Liver (tissue), 3 donors: Measurements from ENCODE around the gene PREX1.

ENCODE experiments used
- CTCF ChIP-seq: fragments of 150-350 bp; IDR thresholded peaks from 2 replicates; pipeline ENCODE4 v1.5.1; 2017; ENCODE audit warnings: improper control_type of control experiment, low read depth, low read length; ENCODE audit not compliant: missing input control
- GABPA ChIP-seq, 2 donors: IDR thresholded peaks in 1 of 2; conservative IDR thresholded peaks in 1 of 2; 2 replicates each; pipeline ENCODE4 v1.6.1; 2016; ENCODE audit warnings: antibody characterized with exemption in 2 of 2, mild to moderate bottlenecking in 1 of 2, moderate library complexity in 1 of 2
- HNF4A ChIP-seq, 2 donors: conservative IDR thresholded peaks; 2 replicates each; pipeline ENCODE4 v1.6.1; 2016; ENCODE audit warnings: antibody characterized with exemption in 2 of 2, mild to moderate bottlenecking in 2 of 2
- HNF4G ChIP-seq: IDR thresholded peaks from 2 replicates; pipeline ENCODE4 v1.6.1; 2016; ENCODE audit warnings: antibody characterized with exemption
- JUND ChIP-seq, 2 donors: IDR thresholded peaks; 2 replicates each; pipeline ENCODE4 v1.6.1; 2016; ENCODE audit warnings: antibody characterized with exemption in 2 of 2
- MAX ChIP-seq: IDR thresholded peaks from 2 replicates; pipeline ENCODE4 v1.6.1; 2016; ENCODE audit warnings: antibody characterized with exemption
- REST ChIP-seq: IDR thresholded peaks from 2 replicates; pipeline ENCODE4 v1.6.1; 2016; ENCODE audit warnings: antibody characterized with exemption, mild to moderate bottlenecking
- RXRA ChIP-seq, 2 donors: IDR thresholded peaks; 2 replicates each; pipeline ENCODE4 v1.6.1; 2017 to 2018; ENCODE audit warnings: antibody characterized with exemption in 2 of 2, mild to moderate bottlenecking in 1 of 2
- SP1 ChIP-seq: IDR thresholded peaks from 2 replicates; pipeline ENCODE4 v1.6.1; 2018; ENCODE audit warnings: antibody characterized with exemption, mild to moderate bottlenecking
- TAF1 ChIP-seq: conservative IDR thresholded peaks from 2 replicates; pipeline ENCODE4 v1.6.1; 2016; ENCODE audit warnings: antibody characterized with exemption, mild to moderate bottlenecking
- YY1 ChIP-seq: IDR thresholded peaks from 2 replicates; pipeline ENCODE4 v1.6.1; 2016; ENCODE audit warnings: antibody characterized with exemption, mild to moderate bottlenecking
- ZBTB33 ChIP-seq: IDR thresholded peaks from 2 replicates; pipeline ENCODE4 v1.6.1; 2016; ENCODE audit warnings: antibody characterized with exemption
- TF ChIP-seq, protein P1 (sequence below): IDR thresholded peaks from 2 replicates; pipeline ENCODE4 v1.6.1; 2016; ENCODE audit warnings: antibody characterized with exemption
- donor health status: healthy.
- donor health status: healthy.

GRCh38 chr20:48599106-48599747 is 228.6 kb downstream of the PREX1 start:
- TF ChIP-seq TAF1 (no peak), ZBTB33 (no peak), CTCF (no peak), SP1 (no peak), REST (no peak), YY1 (no peak), JUND (IDR thresholded peaks at IDR 0.05) (no peak), RXRA (IDR thresholded peaks at IDR 0.05) (no peak), MAX (no peak), HNF4G (no peak), GABPA (IDR thresholded peaks at IDR 0.05 in 1 of 2, conservative IDR thresholded peaks at IDR 0.05 in 1 of 2) (no peak), HNF4A (conservative IDR thresholded peaks at IDR 0.05) (no peak)
- TF ChIP-seq, protein P1, sequence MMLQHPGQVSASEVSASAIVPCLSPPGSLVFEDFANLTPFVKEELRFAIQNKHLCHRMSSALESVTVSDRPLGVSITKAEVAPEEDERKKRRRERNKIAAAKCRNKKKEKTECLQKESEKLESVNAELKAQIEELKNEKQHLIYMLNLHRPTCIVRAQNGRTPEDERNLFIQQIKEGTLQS, result no peak
